ENCODE measurements around the gene TLX2.

DNA sequence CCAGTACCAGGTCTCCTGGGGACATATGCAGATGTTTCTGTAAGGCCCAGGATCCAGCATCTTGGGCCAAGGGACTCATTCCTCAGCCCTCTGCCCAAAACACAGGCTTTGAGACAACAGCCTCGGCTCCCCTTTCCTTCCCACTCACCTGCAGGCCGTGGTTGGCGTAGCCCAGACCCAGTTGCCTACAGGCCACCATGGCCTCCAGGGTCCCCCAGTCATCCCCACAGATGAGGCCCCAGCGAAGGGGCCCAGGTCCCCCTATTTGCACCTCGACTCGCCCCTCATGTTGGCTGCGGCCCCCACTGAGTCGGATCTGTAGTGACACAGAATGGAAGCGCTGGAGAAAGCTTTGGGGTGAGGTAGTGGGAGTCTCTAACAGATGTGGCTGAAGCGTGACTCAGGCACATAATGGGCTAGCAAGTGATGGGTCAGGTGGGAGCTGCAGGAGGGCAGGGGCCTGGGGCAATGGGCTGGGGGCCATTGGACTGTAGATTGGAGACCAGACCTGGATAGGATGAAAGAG, 21.3 kb downstream of the TLX2 start:
- TF ChIP-seq POLR2AphosphoS5 (IDR thresholded peaks at IDR 0.05; ENCODE audit: insufficient read depth, low read depth, low read length) (no peak), POLR2A (IDR thresholded peaks at IDR 0.05; ENCODE audit: low read depth, low read length) (no peak), EZH2 (IDR thresholded peaks at IDR 0.05; ENCODE audit: borderline replicate concordance, low read depth, low read length, severe bottlenecking) (no peak), JUN (IDR thresholded peaks at IDR 0.05; ENCODE audit: borderline replicate concordance, insufficient read depth, insufficient read length, low read depth) (no peak), GATA2 (IDR thresholded peaks at IDR 0.05; ENCODE audit: insufficient read depth, insufficient read length, low read depth, low read length) (no peak), MYC (IDR thresholded peaks at IDR 0.05; ENCODE audit: low read depth, low read length) (no peak)
- TF ChIP-seq, protein P1, sequence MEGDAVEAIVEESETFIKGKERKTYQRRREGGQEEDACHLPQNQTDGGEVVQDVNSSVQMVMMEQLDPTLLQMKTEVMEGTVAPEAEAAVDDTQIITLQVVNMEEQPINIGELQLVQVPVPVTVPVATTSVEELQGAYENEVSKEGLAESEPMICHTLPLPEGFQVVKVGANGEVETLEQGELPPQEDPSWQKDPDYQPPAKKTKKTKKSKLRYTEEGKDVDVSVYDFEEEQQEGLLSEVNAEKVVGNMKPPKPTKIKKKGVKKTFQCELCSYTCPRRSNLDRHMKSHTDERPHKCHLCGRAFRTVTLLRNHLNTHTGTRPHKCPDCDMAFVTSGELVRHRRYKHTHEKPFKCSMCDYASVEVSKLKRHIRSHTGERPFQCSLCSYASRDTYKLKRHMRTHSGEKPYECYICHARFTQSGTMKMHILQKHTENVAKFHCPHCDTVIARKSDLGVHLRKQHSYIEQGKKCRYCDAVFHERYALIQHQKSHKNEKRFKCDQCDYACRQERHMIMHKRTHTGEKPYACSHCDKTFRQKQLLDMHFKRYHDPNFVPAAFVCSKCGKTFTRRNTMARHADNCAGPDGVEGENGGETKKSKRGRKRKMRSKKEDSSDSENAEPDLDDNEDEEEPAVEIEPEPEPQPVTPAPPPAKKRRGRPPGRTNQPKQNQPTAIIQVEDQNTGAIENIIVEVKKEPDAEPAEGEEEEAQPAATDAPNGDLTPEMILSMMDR (IDR thresholded peaks at IDR 0.05; ENCODE audit: extremely low read depth in 1 of 2, insufficient read depth in 1 of 2, low read depth in 1 of 2, low read length in 2 of 2) = no peak
- TF ChIP-seq, protein P2, sequence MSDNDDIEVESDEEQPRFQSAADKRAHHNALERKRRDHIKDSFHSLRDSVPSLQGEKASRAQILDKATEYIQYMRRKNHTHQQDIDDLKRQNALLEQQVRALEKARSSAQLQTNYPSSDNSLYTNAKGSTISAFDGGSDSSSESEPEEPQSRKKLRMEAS (IDR thresholded peaks at IDR 0.05; ENCODE audit: insufficient read depth, insufficient read length) = no peak
